ENCODE measurements around the gene IL15. TPM values are rescaled to one million over a fixed set of nuclear protein-coding genes. Genes with fewer than 3 reads are reported as not detected.

Gene IL15
- total and polyA plus RNA-seq, 2 experiments from 2014 or later = 5.8 to 7.6 TPM

- H3K4me2 ChIP-seq (ENCODE audit: unreplicated experiment) = no peak overlapping the region
- H2AFZ ChIP-seq = no peak overlapping the region
- H3K79me2 ChIP-seq (ENCODE audit: insufficient read depth) = peaks cover 75% of the 10 kb centered on the region
- no peak overlapping the region for H3K9ac ChIP-seq
- H3K27me3 ChIP-seq (replicated peaks; ENCODE audit: insufficient read depth) = no peaks in the 10 kb centered on the region
- H3K9me2 ChIP-seq (ENCODE audit: insufficient read depth) = no peaks in the 10 kb centered on the region; the same call in 1 of the 2 replicates
- H4K20me1 ChIP-seq (ENCODE audit: insufficient read depth) = no peaks in the 10 kb centered on the region
- peaks cover 45% of the 10 kb centered on the region for H3F3A ChIP-seq (ENCODE audit: insufficient read depth)
- in situ Hi-C loops (cut with MboI) = no loop called here
- 88 to 89% methylated on average over 3 of the region's 3 CpGs for WGBS, 2 experiments (ENCODE audit: low coverage in 1 of 2, low lambda C conversion rate in 2 of 2, missing lambda C conversion rate in 2 of 2)
- H3K36me3 ChIP-seq (ENCODE audit: low read depth) = no peaks in the 10 kb centered on the region
- peaks cover 55% of the 10 kb centered on the region for H3K4me1 ChIP-seq (ENCODE audit: insufficient read depth)
- no peak for DNase-seq
- TF ChIP-seq EZH2phosphoT487 (IDR thresholded peaks at IDR 0.05; ENCODE audit: insufficient read depth, low read depth) = no peak
- TF ChIP-seq EZH2 (IDR thresholded peaks at IDR 0.05; ENCODE audit: insufficient read depth, poor library complexity, severe bottlenecking) = no peak
- H3K4me3 ChIP-seq = no peak overlapping the region
- H3K27ac ChIP-seq = no peak overlapping the region
- H3K9me3 ChIP-seq (ENCODE audit: low read depth) = no peaks in the 10 kb centered on the region
Measured at GRCh38 chr4:141642063-141642462, 5.7 kb downstream of the IL15 start.

DNA sequence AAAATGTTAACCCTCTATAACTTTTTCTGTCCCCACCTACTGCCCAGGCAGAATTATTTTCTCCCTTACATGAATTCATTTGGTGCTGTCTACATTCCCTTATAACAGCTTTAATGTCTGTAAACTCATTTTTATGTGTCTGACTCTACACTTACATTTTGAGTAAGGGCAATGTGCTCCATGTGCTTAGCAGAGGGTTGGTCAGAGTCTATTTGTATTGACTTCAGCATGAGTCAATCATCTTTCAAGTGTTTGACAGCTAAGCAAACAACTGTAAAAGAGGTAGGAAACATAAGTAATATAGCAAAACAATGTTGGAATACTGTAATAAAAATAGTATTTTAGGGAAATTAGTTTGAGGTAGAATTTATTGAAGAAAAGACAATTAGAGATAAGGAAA, 6.3 kb downstream of the IL15 start:
- H3K4me3 ChIP-seq = no peak overlapping the region
- no peaks in the 10 kb centered on the region for H3K9me3 ChIP-seq (ENCODE audit: low read depth)
- no peak overlapping the region for H2AFZ ChIP-seq
- no peak for DNase-seq
- H3K9ac ChIP-seq = no peak overlapping the region
- H3K9me2 ChIP-seq (ENCODE audit: insufficient read depth) = no peaks in the 10 kb centered on the region; the same call in 1 of the 2 replicates
- H3K4me1 ChIP-seq (ENCODE audit: insufficient read depth) = peaks cover 58% of the 10 kb centered on the region
- in situ Hi-C loops (cut with MboI) = no loop called here
- H3K79me2 ChIP-seq (ENCODE audit: insufficient read depth) = peaks cover 76% of the 10 kb centered on the region
- no peak for TF ChIP-seq EZH2 (IDR thresholded peaks at IDR 0.05; ENCODE audit: insufficient read depth, poor library complexity, severe bottlenecking)
- H3K36me3 ChIP-seq (ENCODE audit: low read depth) = no peaks in the 10 kb centered on the region
- H3K4me2 ChIP-seq (ENCODE audit: unreplicated experiment) = peak overlapping the region; percentile 35
- H4K20me1 ChIP-seq (ENCODE audit: insufficient read depth) = no peaks in the 10 kb centered on the region
- H3K27me3 ChIP-seq (replicated peaks; ENCODE audit: insufficient read depth) = no peaks in the 10 kb centered on the region
- peak overlapping the region; percentile 69 for H3K27ac ChIP-seq
- H3F3A ChIP-seq (ENCODE audit: insufficient read depth) = peaks cover 45% of the 10 kb centered on the region

- Histone ChIP-seq H3K9me3 (ENCODE audit: low read depth) (no peaks in the 10 kb centered on the region), H3K79me2 (ENCODE audit: insufficient read depth) (peaks cover 75% of the 10 kb centered on the region), H3K9ac (peak overlapping the region; percentile 35), H2AFZ (peak overlapping the region; percentile 38; the same call in 1 of the 2 replicates), H3F3A (ENCODE audit: insufficient read depth) (peaks cover 45% of the 10 kb centered on the region), H3K4me3 (no peak overlapping the region; the same call in 1 of the 2 replicates), H3K27me3 (replicated peaks; ENCODE audit: insufficient read depth) (no peaks in the 10 kb centered on the region), H3K4me2 (ENCODE audit: unreplicated experiment) (peak overlapping the region; percentile 35), H3K36me3 (ENCODE audit: low read depth) (no peaks in the 10 kb centered on the region), H3K27ac (peak overlapping the region; percentile 69), H3K9me2 (ENCODE audit: insufficient read depth) (no peaks in the 10 kb centered on the region; the same call in 1 of the 2 replicates), H3K4me1 (ENCODE audit: insufficient read depth) (peaks cover 50% of the 10 kb centered on the region), H4K20me1 (ENCODE audit: insufficient read depth) (no peaks in the 10 kb centered on the region)
- in situ Hi-C loops (cut with MboI) = no loop called here
- no peak for TF ChIP-seq EZH2 (IDR thresholded peaks at IDR 0.05; ENCODE audit: insufficient read depth, poor library complexity, severe bottlenecking)
- TF ChIP-seq EZH2phosphoT487 (IDR thresholded peaks at IDR 0.05; ENCODE audit: insufficient read depth, low read depth) = no peak
- DNase-seq = peak; percentile 89
- 0% methylated on average over 1 of the region's 1 CpG for WGBS, 2 experiments (ENCODE audit: low coverage in 1 of 2, low lambda C conversion rate in 2 of 2, missing lambda C conversion rate in 2 of 2)
Measured at GRCh38 chr4:141643557-141643956, 7.2 kb downstream of the IL15 start.

DNA sequence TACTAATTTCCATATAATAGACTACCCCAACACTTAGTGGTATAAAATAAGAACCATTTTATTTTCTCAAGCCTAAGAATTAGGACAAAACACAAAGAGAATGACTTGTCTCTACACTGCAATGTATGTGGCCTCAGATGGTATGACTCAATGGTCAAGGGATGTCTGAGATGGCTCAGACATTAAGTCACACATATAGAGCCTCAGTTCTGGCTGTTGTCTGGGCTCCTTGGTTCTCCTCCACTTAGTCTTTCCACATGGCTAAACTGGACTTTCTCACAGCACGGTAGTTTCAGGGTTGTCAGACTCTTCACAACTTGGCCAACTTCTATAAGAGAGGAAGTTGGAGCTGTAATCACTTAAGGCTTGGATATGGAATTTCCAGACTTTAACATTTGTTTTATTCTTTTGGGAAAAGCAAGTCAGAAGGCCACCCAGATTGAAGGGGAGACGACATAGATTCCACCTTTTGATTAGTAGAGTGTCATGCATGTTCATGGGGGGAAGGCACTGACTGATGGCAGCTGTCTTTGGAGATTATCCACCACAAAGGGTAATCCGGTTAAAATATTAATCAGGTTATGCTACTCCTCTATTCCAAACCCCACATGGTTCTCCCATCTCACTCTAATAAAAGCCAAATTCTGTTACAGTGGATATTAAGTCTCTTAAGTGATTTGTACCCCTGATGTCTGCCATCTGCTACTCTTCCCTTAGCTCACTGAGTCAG, 9.4 kb downstream of the IL15 start:
- peaks cover 45% of the 10 kb centered on the region for H3F3A ChIP-seq (ENCODE audit: insufficient read depth)
- H3K36me3 ChIP-seq (ENCODE audit: low read depth) = no peaks in the 10 kb centered on the region
- H3K4me1 ChIP-seq (ENCODE audit: insufficient read depth) = peaks cover 50% of the 10 kb centered on the region
- peak overlapping the region; percentile 82 for H3K27ac ChIP-seq
- H3K4me3 ChIP-seq = peak overlapping the region; percentile 20; the same call in 1 of the 2 replicates
- no peaks in the 10 kb centered on the region for H3K27me3 ChIP-seq (replicated peaks; ENCODE audit: insufficient read depth)
- peaks cover 74% of the 10 kb centered on the region for H3K79me2 ChIP-seq (ENCODE audit: insufficient read depth)
- peak; percentile 95 for DNase-seq
- peak overlapping the region; percentile 49; the same call in 1 of the 2 replicates for H2AFZ ChIP-seq
- in situ Hi-C loops (cut with MboI) = no loop called here
- TF ChIP-seq EZH2 (IDR thresholded peaks at IDR 0.05; ENCODE audit: insufficient read depth, poor library complexity, severe bottlenecking) (no peak), EZH2phosphoT487 (IDR thresholded peaks at IDR 0.05; ENCODE audit: insufficient read depth, low read depth) (no peak)
- no peaks in the 10 kb centered on the region for H4K20me1 ChIP-seq (ENCODE audit: insufficient read depth)
- 54 to 56% methylated on average over 3 of the region's 3 CpGs for WGBS, 2 experiments (ENCODE audit: low coverage in 1 of 2, low lambda C conversion rate in 2 of 2, missing lambda C conversion rate in 2 of 2)
- peak overlapping the region; percentile 67 for H3K4me2 ChIP-seq (ENCODE audit: unreplicated experiment)
- peak overlapping the region; percentile 35; the same call in 1 of the 2 replicates for H3K9ac ChIP-seq
- no peaks in the 10 kb centered on the region for H3K9me3 ChIP-seq (ENCODE audit: low read depth)
- no peaks in the 10 kb centered on the region; the same call in 1 of the 2 replicates for H3K9me2 ChIP-seq (ENCODE audit: insufficient read depth)

Measured in GM23248 (cell line).